B cell (primary cell): ENCODE results near the gene TYROBP. TPM values are rescaled to one million over a fixed set of nuclear protein-coding genes. Genes with fewer than 3 reads are reported as not detected.
A peak's percentile ranks its signal among the peaks of the same experiment; 100 is the strongest.

ENCODE experiments used
- ATAC-seq: fragments of 200-7000 bp; cut with Tn5 transposase; one replicate; pipeline ENCODE4 v1.10.0; 2021; ENCODE audit warnings: low read depth, mild to moderate bottlenecking, moderate number of reproducible peaks, moderate library complexity
- CTCF ChIA-PET: fragments of 350-600 bp; sonication (Branson Sonifier 250); formaldehyde crosslinking; loops from one replicate; lab custom pipeline; 2021; ENCODE audit warnings: antibody characterized with exemption, inconsistent platforms; lab: Charles Lee
- POLR2A ChIA-PET: fragments of 350-600 bp; sonication (Branson Sonifier 250); formaldehyde crosslinking; loops from one replicate; lab custom pipeline; 2021; ENCODE audit warnings: antibody characterized with exemption; lab: Charles Lee
- DNase-seq: peaks from one replicate; pipeline ENCODE4 v3.0.0; 2013
- H2AFZ ChIP-seq: 2 replicates; pipeline ENCODE4 v1.6.1; 2012; ENCODE audit warnings: mild to moderate bottlenecking, low read depth, low read length; ENCODE audit not compliant: insufficient read depth, poor library complexity, severe bottlenecking
- H3K27ac ChIP-seq, 2 donors: 1 replicate in 1 of 2; 2 replicates in 1 of 2; pipeline ENCODE4 v1.5.1; 2012 to 2013; ENCODE audit warnings: low read length in 2 of 2, mild to moderate bottlenecking in 2 of 2, moderate library complexity in 1 of 2
- H3K27me3 ChIP-seq, 4 experiments: fragments of 200-600 bp in 1 of 4; sonication (generic) in 1 of 4; replicated peaks in 1 of 4; 1 replicate in 2 of 4; 2 replicates in 2 of 4; pipeline versions ENCODE4 v1.6.1 to v1.7.0; 2013 to 2016; ENCODE audit warnings: low read length in 3 of 4, mild to moderate bottlenecking in 2 of 4, mixed read lengths in 1 of 4, moderate library complexity in 1 of 4; ENCODE audit not compliant: insufficient read depth in 4 of 4, control insufficient read depth in 3 of 4; ENCODE audit errors: control extremely low read depth in 1 of 4
- H3K36me3 ChIP-seq, 2 experiments: replicated peaks in 1 of 2; 1 replicate in 1 of 2; 2 replicates in 1 of 2; pipeline versions ENCODE4 v1.6.1 to v1.7.1; 2013; ENCODE audit warnings: low read length in 1 of 2; ENCODE audit not compliant: insufficient read depth in 2 of 2, control insufficient read depth in 1 of 2; ENCODE audit errors: control extremely low read depth in 1 of 2, extremely low read depth in 1 of 2
- H3K4me1 ChIP-seq, 2 donors: fragments of 200-600 bp in 1 of 2; sonication (generic) in 1 of 2; 1 replicate in 1 of 2; 2 replicates in 1 of 2; pipeline versions ENCODE4 v1.5.1 to v1.6.1; 2013 to 2017; ENCODE audit warnings: low read length in 2 of 2; ENCODE audit not compliant: control insufficient read depth in 2 of 2, insufficient read depth in 2 of 2
- H3K4me2 ChIP-seq: replicated peaks from 2 replicates; pipeline ENCODE3; 2012; ENCODE audit warnings: mild to moderate bottlenecking, low read depth, low read length; ENCODE audit not compliant: poor library complexity, severe bottlenecking
- H3K4me3 ChIP-seq, 5 experiments: fragments of 200-600 bp in 1 of 5; sonication (generic) in 1 of 5; 1 replicate in 3 of 5; 2 replicates in 2 of 5; pipeline versions ENCODE4 v1.5.1 to v1.7.0; 2011 to 2016; ENCODE audit warnings: low read length in 4 of 5, mild to moderate bottlenecking in 4 of 5, low read depth in 2 of 5, control low read depth in 1 of 5, moderate library complexity in 1 of 5; ENCODE audit not compliant: insufficient read depth in 1 of 5; ENCODE audit errors: control extremely low read depth in 1 of 5, extremely low read depth in 1 of 5
- H3K79me2 ChIP-seq: fragments of 200-600 bp; sonication (generic); one replicate; pipeline ENCODE4 v1.6.0; 2016; ENCODE audit warnings: low read length; ENCODE audit not compliant: control insufficient read depth, insufficient read depth
- H3K9ac ChIP-seq: fragments of 200-600 bp; sonication (generic); 2 replicates; pipeline ENCODE4 v1.6.1; 2017; ENCODE audit warnings: mild to moderate bottlenecking, low read length, moderate library complexity
- H3K9me3 ChIP-seq, 3 donors: one replicate each; pipeline versions ENCODE4 v1.6.1 to v1.7.1; 2013; ENCODE audit warnings: low read length in 2 of 3; ENCODE audit not compliant: control insufficient read depth in 2 of 3, insufficient read depth in 1 of 3; ENCODE audit errors: control extremely low read depth in 1 of 3
- H4K20me1 ChIP-seq: 2 replicates; pipeline ENCODE4 v1.6.0; 2012; ENCODE audit warnings: mild to moderate bottlenecking, low read length; ENCODE audit not compliant: insufficient read depth, control insufficient read depth, poor library complexity, severe bottlenecking
- H3K27ac Mint-ChIP-seq: one replicate; pipeline ENCODE4 v1.8.0; 2021; ENCODE audit warnings: mixed read lengths
- H3K27me3 Mint-ChIP-seq: one replicate; pipeline ENCODE4 v1.8.0; 2021; ENCODE audit warnings: mixed read lengths
- H3K4me1 Mint-ChIP-seq: one replicate; pipeline ENCODE4 v1.8.0; 2021; ENCODE audit warnings: mixed read lengths
- H3K4me3 Mint-ChIP-seq: one replicate; pipeline ENCODE4 v1.8.0; 2021; ENCODE audit warnings: mixed read lengths
- H3K9me3 Mint-ChIP-seq: one replicate; pipeline ENCODE4 v1.8.0; 2022; ENCODE audit warnings: mixed read lengths; ENCODE audit not compliant: insufficient read depth
- CTCF ChIP-seq: fragments of 200-600 bp; IDR thresholded peaks from one replicate; pipeline ENCODE4 v1.8.0; 2022; ENCODE audit warnings: antibody characterized with exemption, mild to moderate bottlenecking
- EZH2 ChIP-seq: IDR thresholded peaks from 2 replicates; pipeline ENCODE4 v1.6.1; 2012; ENCODE audit warnings: borderline replicate concordance, low read depth, mild to moderate bottlenecking, moderate library complexity, low read length; ENCODE audit not compliant: insufficient read depth, poor library complexity, severe bottlenecking
- WGBS: methylation state at CpG from one replicate; pipeline ENCODE4 v1.1.5; 2013; ENCODE audit warnings: missing lambda C conversion rate; ENCODE audit not compliant: insufficient coverage; 5-methylcytosine and 5-hydroxymethylcytosine counted together
- intact Hi-C: fragments of 100-400 bp; cut with micrococcal nuclease; formaldehyde crosslinking; loops from one replicate; pipeline ENCODE4 v1.10.0; 2022
- polyA plus RNA-seq: library from polyadenylated mRNA; depleted of rRNA; stranded (reverse); fragments of >200 nt; gene quantifications from 2 replicates; pipeline ENCODE4 v1.2.3, GENCODE V29; 2012
- total RNA-seq, 2 donors: library from RNA; stranded (reverse); fragments of 120-200 nt in 1 of 2; gene quantifications; 1 replicate in 1 of 2; 2 replicates in 1 of 2; pipeline versions ENCODE4 v1.2.3 to v1.2.4, GENCODE V29; 2013 to 2022

TYROBP gene
- total and polyA plus RNA-seq, 2 donors (not counting 1 experiment from before 2014, with no cell fraction given), result 2.7 to 25.6 TPM

GRCh38 chr19:35885225-35885738, 22.8 kb downstream of the TYROBP start:
- Histone ChIP-seq H4K20me1 (peaks cover 44% of the 10 kb centered on the region), H3K36me3 (peaks cover 2 to 39% of the 10 kb centered on the region in 2 experiments), H3K4me1 (peaks cover 4% of the 10 kb centered on the region in 2 donors), H3K27me3 (peaks cover 0 to under 1% (median under 1%) of the 10 kb centered on the region in 4 experiments), H3K9me3 (no peaks in the 10 kb centered on the region), H2AFZ (no peak overlapping the region), H3K4me3 (no peak overlapping the region), H3K79me2 (no peaks in the 10 kb centered on the region), H3K27ac (no peak overlapping the region), H3K9ac (no peak overlapping the region), H3K4me2 (no peak overlapping the region)
- 100% methylated on average over 6 of the region's 6 CpGs for WGBS
- Mint-ChIP-seq H3K27ac (peak overlapping the region; percentile 65), H3K4me3 (no peak overlapping the region), H3K27me3 (peaks cover under 1% of the 10 kb centered on the region), H3K4me1 (peaks cover 17% of the 10 kb centered on the region), H3K9me3 (no peaks in the 10 kb centered on the region)
- no peak for ATAC-seq
- ChIA-PET POLR2A (interaction anchor here (0.6 kb wide), 1 partner anchor 106 kb away, joined by 6 read pairs; no protein-coding TSS in a partner anchor), CTCF (interaction anchor here (0.8 to 1.4 kb wide), 3 partner anchors 47 to 193 kb away, joined by 3 to 4 read pairs (median 4); no protein-coding TSS in a partner anchor)
- intact Hi-C loops, result no loop called here
- TF ChIP-seq EZH2, result no peak
- TF ChIP-seq CTCF, result no peak
- peak; percentile 70 for DNase-seq

- no peak overlapping the region for H3K27ac ChIP-seq
- H3K4me1 ChIP-seq, result peaks cover 4 to 7% of the 10 kb centered on the region in 2 donors
- H3K4me3 Mint-ChIP-seq, result no peak overlapping the region
- peaks cover 30% of the 10 kb centered on the region for H4K20me1 ChIP-seq
- ChIA-PET POLR2A (interaction anchor here (0.6 to 2.4 kb wide), 7 partner anchors 16 to 845 kb away, joined by 3 to 12 read pairs (median 3); partner anchors contain the start of gene NFKBID), CTCF (interaction anchor here (0.7 to 6.8 kb wide), 4 partner anchors 24 to 160 kb away, joined by 3 to 168 read pairs (median 9); no protein-coding TSS in a partner anchor)
- no peak overlapping the region for H2AFZ ChIP-seq
- peaks cover 0 to 9% (median 0%) of the 10 kb centered on the region in 3 donors for H3K9me3 ChIP-seq
- no peak overlapping the region for H3K9ac ChIP-seq
- H3K4me3 ChIP-seq, result no peak overlapping the region
- TF ChIP-seq CTCF, result no peak
- TF ChIP-seq EZH2, result no peak
- H3K4me1 Mint-ChIP-seq, result peaks cover 19% of the 10 kb centered on the region
- peak overlapping the region; percentile 81 for H3K27ac Mint-ChIP-seq
- 60% methylated on average over 1 of the region's 2 CpGs for WGBS
- intact Hi-C loops, result loop anchor here (2.0 to 5.0 kb wide), 2 partner anchors 168 to 287 kb away; partner anchors contain the start of genes THAP8 and WDR62
- peaks cover 0 to 25% of the 10 kb centered on the region in 2 experiments for H3K36me3 ChIP-seq
- peaks cover 9% of the 10 kb centered on the region for H3K27me3 Mint-ChIP-seq
- peaks cover 0 to 15% (median 10%) of the 10 kb centered on the region in 4 experiments for H3K27me3 ChIP-seq
- peak; percentile 22 for ATAC-seq
- H3K9me3 Mint-ChIP-seq, result no peaks in the 10 kb centered on the region
- H3K4me2 ChIP-seq, result no peak overlapping the region
- H3K79me2 ChIP-seq, result no peaks in the 10 kb centered on the region
- peak; percentile 76 for DNase-seq
Observed at GRCh38 chr19:35883882-35884281, 24.2 kb downstream of the TYROBP start.
